ENCODE measurements around the gene ECE1. TPM values are rescaled to one million over a fixed set of nuclear protein-coding genes. Genes with fewer than 3 reads are reported as not detected.
A peak's percentile ranks its signal among the peaks of the same experiment; 100 is the strongest.

ECE1 gene
- total and polyA plus RNA-seq, 3 experiments from 2014 or later = 41.5 to 88.4 (median 78.2) TPM

DNA sequence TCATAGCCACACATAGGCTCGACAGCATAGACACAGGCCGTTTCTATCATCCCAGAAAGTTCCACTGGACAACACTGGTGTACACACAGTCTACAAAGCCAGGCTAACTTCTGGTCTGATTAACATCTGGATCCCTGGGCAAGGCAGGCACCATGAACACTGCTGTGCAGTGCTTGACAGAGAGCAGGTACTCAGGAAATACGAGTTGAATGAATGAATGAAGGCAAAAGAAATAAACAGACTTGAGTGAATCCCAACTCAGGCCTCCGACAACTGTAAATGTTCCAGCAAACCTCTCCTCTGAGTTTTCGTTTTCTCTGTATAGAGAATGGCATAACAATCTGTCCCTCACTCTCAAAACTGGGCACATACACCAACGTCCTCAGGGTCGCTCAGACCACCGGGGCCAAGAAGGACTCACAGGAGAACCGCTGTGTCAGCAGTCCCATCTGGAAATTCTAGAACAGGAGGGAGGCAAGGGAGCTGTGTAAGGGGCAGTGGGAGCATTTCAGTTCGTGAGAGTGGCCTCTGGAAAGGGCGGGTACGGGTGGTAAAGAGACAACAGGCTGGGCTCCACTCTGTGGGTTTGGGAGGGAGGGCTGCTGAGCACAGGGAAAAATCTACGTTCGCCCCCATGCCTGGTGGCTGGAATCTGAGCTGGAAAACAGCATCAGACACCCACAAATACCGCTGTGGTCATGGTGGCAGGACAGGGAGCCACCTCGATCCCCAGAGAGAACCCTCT lies 15.1 kb upstream of the ECE1 start:
- CTCF ChIA-PET = interaction anchor here (1.6 to 2.1 kb wide), 3 partner anchors 10 to 63 kb away, joined by 5 to 9 read pairs (median 6); no protein-coding TSS in a partner anchor
- DNase-seq = no peak
- Mint-ChIP-seq H3K4me1 (peaks cover 39 to 62% (median 51%) of the 10 kb centered on the region in 3 donors), H3K4me3 (no peak overlapping the region), H3K27ac (peak overlapping the region in 7 of 8 donors; percentile 28 to 92 (median 64)), H3K27me3 (peaks cover 0 to 1% of the 10 kb centered on the region in 2 donors), H3K36me3 (peaks cover 0 to 2% (median 0%) of the 10 kb centered on the region in 3 donors), H3K9me3 (no peaks in the 10 kb centered on the region)
- Histone ChIP-seq H3K36me3 (ENCODE audit: insufficient read depth, low read length) (no peaks in the 10 kb centered on the region), H3K9me3 (ENCODE audit: low read length) (no peaks in the 10 kb centered on the region), H3K4me3 (ENCODE audit: low read length) (no peak overlapping the region), H3K27me3 (ENCODE audit: insufficient read depth, low read length, poor library complexity, severe bottlenecking) (no peaks in the 10 kb centered on the region), H3K4me1 (ENCODE audit: insufficient read depth, low read length) (peaks cover 44% of the 10 kb centered on the region), H3K27ac (ENCODE audit: low read depth, low read length) (no peak overlapping the region)
- POLR2A ChIA-PET = no interaction called here

DNA sequence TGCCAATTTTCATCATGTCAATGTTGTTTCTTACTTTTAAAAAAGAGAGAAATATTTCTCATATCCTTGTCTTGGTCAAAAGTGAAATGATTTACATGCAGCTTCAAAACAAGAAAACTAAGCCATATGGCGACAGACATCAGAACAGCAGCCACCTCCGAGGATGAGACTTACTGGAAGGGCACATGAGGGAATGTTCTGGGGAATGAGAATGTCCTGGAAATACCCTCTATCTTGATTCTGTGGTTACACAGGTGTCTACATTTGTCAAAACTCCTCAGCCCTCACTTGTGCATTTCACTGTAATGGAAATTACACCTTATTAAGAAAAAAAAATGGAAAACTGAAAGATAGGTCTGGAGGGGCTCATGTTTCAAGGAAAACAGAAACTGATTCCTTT lies 14.2 kb upstream of the ECE1 start:
- no peaks in the 10 kb centered on the region for H3K9me3 ChIP-seq (ENCODE audit: low read length)
- CTCF ChIA-PET = interaction anchor here (1.2 kb wide), 1 partner anchor 19 kb away, joined by 3 read pairs; no protein-coding TSS in a partner anchor
- peaks cover 52% of the 10 kb centered on the region for H3K4me1 ChIP-seq (ENCODE audit: insufficient read depth, low read length)
- no peaks in the 10 kb centered on the region for H3K27me3 ChIP-seq (ENCODE audit: insufficient read depth, low read length, poor library complexity, severe bottlenecking)
- no peak overlapping the region for H3K27ac ChIP-seq (ENCODE audit: low read depth, low read length)
- Mint-ChIP-seq H3K4me1 (peaks cover 45 to 69% (median 59%) of the 10 kb centered on the region in 3 donors), H3K27me3 (peaks cover 0 to 1% of the 10 kb centered on the region in 2 donors), H3K4me3 (no peak overlapping the region), H3K36me3 (peaks cover 0 to 1% (median 0%) of the 10 kb centered on the region in 3 donors), H3K27ac (peak overlapping the region in 6 of 8 donors; percentile 8 to 54 (median 42)), H3K9me3 (no peaks in the 10 kb centered on the region)
- POLR2A ChIA-PET = interaction anchor here (1.1 kb wide), 1 partner anchor 12 kb away, joined by 5 read pairs; no protein-coding TSS in a partner anchor
- no peak overlapping the region for H3K4me3 ChIP-seq (ENCODE audit: low read length)
- H3K36me3 ChIP-seq (ENCODE audit: insufficient read depth, low read length) = no peaks in the 10 kb centered on the region
- DNase-seq = no peak

DNA sequence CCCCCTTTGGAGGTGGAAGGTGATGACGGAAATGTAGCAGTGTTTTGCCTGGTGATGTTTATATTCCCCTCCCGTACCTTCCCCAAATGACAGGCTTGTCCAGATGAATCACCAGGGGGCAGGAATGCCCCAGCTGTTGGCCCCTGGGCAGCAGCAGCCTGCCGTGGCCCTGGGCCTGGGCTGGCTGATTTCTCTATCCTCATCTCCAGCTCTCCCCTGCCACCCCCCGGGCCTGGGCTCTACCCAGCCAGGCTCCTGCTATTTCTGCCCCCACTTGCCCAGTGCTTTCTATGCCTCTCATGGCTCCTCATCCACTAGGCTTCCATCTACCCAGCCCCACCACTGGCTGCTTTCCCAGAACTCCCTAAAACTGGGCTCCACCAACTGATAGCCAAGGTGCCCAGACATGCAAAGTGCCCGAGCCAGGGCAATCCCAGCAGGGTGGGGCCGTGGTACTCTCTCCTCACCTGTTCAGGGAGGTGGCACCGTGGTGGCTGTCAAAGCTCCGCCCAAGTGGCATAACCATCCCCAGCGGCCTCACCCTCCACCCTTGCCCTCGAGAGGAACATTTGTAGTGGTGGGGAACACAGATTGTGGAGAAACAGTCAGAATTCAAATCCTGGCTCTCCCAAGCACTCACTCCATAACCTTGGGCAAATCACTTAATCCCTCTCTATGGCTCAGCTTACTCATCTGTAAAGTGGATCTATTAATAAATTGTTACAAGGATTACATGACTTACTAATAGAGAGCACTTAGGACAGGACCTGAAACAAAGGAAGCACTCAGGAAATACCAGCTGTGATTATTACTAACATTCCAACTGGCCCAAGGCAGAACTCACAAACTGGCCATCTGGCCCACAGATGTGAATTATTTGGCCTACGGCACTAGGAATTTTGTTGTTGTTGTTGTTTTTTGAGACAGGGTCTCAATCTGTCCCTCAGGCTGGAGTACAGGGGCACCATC lies 12.8 kb upstream of the ECE1 start:
- no peaks in the 10 kb centered on the region for H3K9me3 Mint-ChIP-seq
- peak overlapping the region in 6 of 8 donors; percentile 17 to 82 (median 74) for H3K27ac Mint-ChIP-seq
- H3K27me3 Mint-ChIP-seq = peaks cover 0 to 1% of the 10 kb centered on the region in 2 donors
- peaks cover 51 to 76% (median 70%) of the 10 kb centered on the region in 3 donors for H3K4me1 Mint-ChIP-seq
- Histone ChIP-seq H3K4me3 (ENCODE audit: low read length) (no peak overlapping the region), H3K36me3 (ENCODE audit: insufficient read depth, low read length) (no peaks in the 10 kb centered on the region), H3K27me3 (ENCODE audit: insufficient read depth, low read length, poor library complexity, severe bottlenecking) (no peaks in the 10 kb centered on the region), H3K4me1 (ENCODE audit: insufficient read depth, low read length) (peaks cover 52% of the 10 kb centered on the region), H3K9me3 (ENCODE audit: low read length) (no peaks in the 10 kb centered on the region), H3K27ac (ENCODE audit: low read depth, low read length) (no peak overlapping the region)
- DNase-seq = no peak
- H3K4me3 Mint-ChIP-seq = peak overlapping the region in 1 of 7 donors; percentile 36
- ChIA-PET POLR2A (no interaction called here), CTCF (no interaction called here)
- H3K36me3 Mint-ChIP-seq = peaks cover 0 to 5% (median 0%) of the 10 kb centered on the region in 3 donors

DNA sequence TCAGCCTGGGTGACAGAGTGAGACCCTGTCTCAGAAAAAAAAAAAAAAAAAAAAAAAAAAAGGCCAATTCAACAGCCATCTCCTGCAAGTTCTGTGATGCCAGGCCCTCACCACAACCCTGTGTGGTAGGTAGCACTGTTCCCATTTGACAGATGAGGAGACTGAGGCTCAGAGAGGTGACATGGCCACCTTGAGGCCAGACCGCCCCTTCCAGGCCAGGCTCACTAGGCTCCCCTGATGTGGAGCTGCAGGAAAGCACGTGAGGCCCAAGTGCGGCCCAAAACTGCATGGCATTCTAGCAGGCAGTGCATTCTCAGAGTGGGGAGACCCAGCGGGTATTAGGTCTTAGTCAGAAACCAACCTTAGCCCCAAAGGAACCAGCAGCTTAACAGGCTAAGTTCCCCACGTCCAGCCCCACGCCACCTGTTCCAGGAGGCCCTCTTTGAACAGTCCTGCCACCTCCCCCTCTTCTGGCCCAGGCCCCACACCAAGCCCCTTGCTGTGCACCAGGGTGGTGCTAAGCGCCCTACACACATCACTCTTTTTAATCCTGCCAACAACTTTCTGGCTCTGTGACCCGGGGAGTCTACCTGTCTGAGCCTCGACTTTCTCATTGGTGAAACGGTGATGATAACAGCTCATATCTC lies 11.7 kb upstream of the ECE1 start:
- Mint-ChIP-seq H3K27ac (peak overlapping the region in 3 of 8 donors; percentile 40 to 57 (median 48)), H3K36me3 (peaks cover 0 to 5% (median 0%) of the 10 kb centered on the region in 3 donors), H3K9me3 (no peaks in the 10 kb centered on the region), H3K4me1 (peaks cover 46 to 74% (median 70%) of the 10 kb centered on the region in 3 donors), H3K27me3 (no peaks in the 10 kb centered on the region), H3K4me3 (no peak overlapping the region)
- peaks cover 50% of the 10 kb centered on the region for H3K4me1 ChIP-seq (ENCODE audit: insufficient read depth, low read length)
- CTCF ChIA-PET = no interaction called here
- H3K4me3 ChIP-seq (ENCODE audit: low read length) = no peak overlapping the region
- H3K9me3 ChIP-seq (ENCODE audit: low read length) = no peaks in the 10 kb centered on the region
- POLR2A ChIA-PET = no interaction called here
- DNase-seq = no peak
- no peaks in the 10 kb centered on the region for H3K36me3 ChIP-seq (ENCODE audit: insufficient read depth, low read length)
- H3K27ac ChIP-seq (ENCODE audit: low read depth, low read length) = no peak overlapping the region
- H3K27me3 ChIP-seq (ENCODE audit: insufficient read depth, low read length, poor library complexity, severe bottlenecking) = no peaks in the 10 kb centered on the region

DNA sequence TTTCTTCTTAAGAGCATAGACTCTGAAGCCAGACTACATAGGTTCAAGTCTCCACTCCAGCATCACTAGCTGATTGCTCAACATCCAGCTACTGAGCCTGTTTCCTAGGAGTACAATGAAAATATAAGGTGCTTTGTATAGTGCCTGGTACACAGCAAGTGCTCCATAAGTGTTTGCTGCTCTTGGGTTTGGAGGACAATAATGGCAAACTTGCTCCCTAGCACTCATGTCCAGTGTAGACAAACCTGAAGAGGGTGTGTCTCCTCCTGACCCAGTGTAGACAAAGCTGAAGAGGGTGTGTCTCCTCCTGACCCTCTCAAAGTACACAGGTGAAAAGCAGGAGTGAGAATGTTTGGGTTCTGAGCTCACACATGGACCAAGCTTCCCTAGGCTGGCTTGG lies 10.5 kb upstream of the ECE1 start:
- H3K9me3 Mint-ChIP-seq = no peaks in the 10 kb centered on the region
- Histone ChIP-seq H3K27me3 (ENCODE audit: insufficient read depth, low read length, poor library complexity, severe bottlenecking) (no peaks in the 10 kb centered on the region), H3K27ac (ENCODE audit: low read depth, low read length) (no peak overlapping the region), H3K36me3 (ENCODE audit: insufficient read depth, low read length) (no peaks in the 10 kb centered on the region), H3K4me1 (ENCODE audit: insufficient read depth, low read length) (peaks cover 56% of the 10 kb centered on the region), H3K9me3 (ENCODE audit: low read length) (no peaks in the 10 kb centered on the region), H3K4me3 (ENCODE audit: low read length) (no peak overlapping the region)
- H3K4me3 Mint-ChIP-seq = no peak overlapping the region
- peaks cover 0 to 5% (median 0%) of the 10 kb centered on the region in 3 donors for H3K36me3 Mint-ChIP-seq
- no peaks in the 10 kb centered on the region for H3K27me3 Mint-ChIP-seq
- peaks cover 50 to 79% (median 73%) of the 10 kb centered on the region in 3 donors for H3K4me1 Mint-ChIP-seq
- ChIA-PET CTCF (interaction anchor here (1.1 to 3.8 kb wide), 4 partner anchors 19 to 68 kb away, joined by 3 to 13 read pairs (median 6); no protein-coding TSS in a partner anchor), POLR2A (no interaction called here)
- peak overlapping the region in 7 of 8 donors; percentile 5 to 88 (median 46) for H3K27ac Mint-ChIP-seq
- DNase-seq = no peak

DNA sequence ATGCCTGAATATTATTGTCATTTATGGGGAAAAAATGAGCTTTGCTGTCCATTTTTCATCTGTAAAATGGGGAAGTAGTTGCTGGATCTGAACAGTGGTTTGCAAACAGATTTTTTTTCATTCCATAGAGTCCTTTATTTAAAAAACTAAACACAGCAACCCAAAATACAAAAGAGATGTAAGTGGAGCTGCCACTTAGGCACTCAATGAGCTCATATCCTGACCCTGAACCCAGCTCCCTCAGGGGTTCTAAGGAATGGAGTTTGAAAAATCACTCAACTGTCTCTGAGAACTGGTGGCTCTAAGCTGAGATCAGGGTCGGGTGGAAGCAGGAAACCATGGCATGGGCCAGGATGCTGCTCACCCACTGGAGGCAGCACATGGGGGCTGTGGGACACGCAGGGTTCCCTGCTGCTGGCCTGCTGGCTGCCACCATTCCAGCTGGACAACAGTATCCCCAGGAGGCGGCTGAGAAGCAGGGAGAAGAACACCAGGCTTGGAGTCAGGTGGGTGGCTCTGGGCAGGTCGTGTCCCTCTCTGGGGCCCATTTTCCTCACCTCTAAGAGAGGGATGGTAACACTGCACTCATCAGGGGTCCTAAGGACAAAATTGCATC lies 9.6 kb upstream of the ECE1 start:
- CTCF ChIA-PET = interaction anchor here (1.1 to 3.8 kb wide), 9 partner anchors 9 to 68 kb away, joined by 3 to 13 read pairs (median 6); partner anchors contain the start of gene ECE1
- H3K27ac ChIP-seq (ENCODE audit: low read depth, low read length) = no peak overlapping the region
- Mint-ChIP-seq H3K4me1 (peaks cover 56 to 81% (median 75%) of the 10 kb centered on the region in 3 donors), H3K27ac (peak overlapping the region; percentile 46 to 99 (median 90)), H3K36me3 (peaks cover 0 to 5% (median 0%) of the 10 kb centered on the region in 3 donors), H3K4me3 (peak overlapping the region in 2 of 7 donors; percentile 5 to 28), H3K27me3 (no peaks in the 10 kb centered on the region), H3K9me3 (no peaks in the 10 kb centered on the region)
- H3K36me3 ChIP-seq (ENCODE audit: insufficient read depth, low read length) = no peaks in the 10 kb centered on the region
- DNase-seq = no peak
- no peaks in the 10 kb centered on the region for H3K27me3 ChIP-seq (ENCODE audit: insufficient read depth, low read length, poor library complexity, severe bottlenecking)
- no peak overlapping the region for H3K4me3 ChIP-seq (ENCODE audit: low read length)
- no peaks in the 10 kb centered on the region for H3K9me3 ChIP-seq (ENCODE audit: low read length)
- peaks cover 65% of the 10 kb centered on the region for H3K4me1 ChIP-seq (ENCODE audit: insufficient read depth, low read length)
- POLR2A ChIA-PET = interaction anchor here (0.7 kb wide), 1 partner anchor 142 kb away, joined by 5 read pairs; no protein-coding TSS in a partner anchor

DNA sequence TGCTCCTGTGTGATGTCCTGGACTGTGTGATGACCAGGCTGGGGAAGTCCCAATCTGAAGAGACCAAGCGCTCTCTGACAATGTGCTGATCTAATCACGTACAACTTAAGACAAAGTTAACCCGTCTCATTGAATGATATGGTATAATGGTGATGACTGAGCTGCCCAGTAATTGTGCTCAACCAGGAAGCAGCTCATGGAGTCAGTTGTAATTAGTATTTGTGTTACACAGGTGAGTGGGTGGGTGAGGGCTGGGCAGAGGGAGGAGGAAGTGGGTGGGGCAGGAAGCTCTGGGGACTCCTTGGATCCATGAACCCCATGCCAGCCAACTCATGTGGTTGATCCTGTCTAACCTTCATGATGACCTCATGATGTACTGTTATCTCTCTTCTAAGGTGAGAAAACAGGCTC lies 8.7 kb upstream of the ECE1 start:
- peaks cover 56 to 83% (median 78%) of the 10 kb centered on the region in 3 donors for H3K4me1 Mint-ChIP-seq
- H3K4me3 Mint-ChIP-seq = peak overlapping the region in 1 of 7 donors; percentile 21
- peaks cover 0 to 5% (median 0%) of the 10 kb centered on the region in 3 donors for H3K36me3 Mint-ChIP-seq
- no peaks in the 10 kb centered on the region for H3K9me3 ChIP-seq (ENCODE audit: low read length)
- peak overlapping the region; percentile 76 to 99 (median 90) for H3K27ac Mint-ChIP-seq
- H3K4me3 ChIP-seq (ENCODE audit: low read length) = no peak overlapping the region
- H3K27me3 Mint-ChIP-seq = no peaks in the 10 kb centered on the region
- no peak overlapping the region for H3K27ac ChIP-seq (ENCODE audit: low read depth, low read length)
- peaks cover 71% of the 10 kb centered on the region for H3K4me1 ChIP-seq (ENCODE audit: insufficient read depth, low read length)
- H3K9me3 Mint-ChIP-seq = no peaks in the 10 kb centered on the region
- ChIA-PET CTCF (interaction anchor here (0.6 to 3.8 kb wide), 10 partner anchors 8 to 82 kb away, joined by 3 to 13 read pairs (median 4); partner anchors contain the start of gene ECE1), POLR2A (no interaction called here)
- H3K36me3 ChIP-seq (ENCODE audit: insufficient read depth, low read length) = no peaks in the 10 kb centered on the region
- no peak for DNase-seq
- H3K27me3 ChIP-seq (ENCODE audit: insufficient read depth, low read length, poor library complexity, severe bottlenecking) = no peaks in the 10 kb centered on the region
